Activated CD4-positive, alpha-beta T cell treated with anti-CD3 and anti-CD28 coated beads for 36 hours (primary cell): ENCODE data around the gene COX17. TPM values are rescaled to one million over a fixed set of nuclear protein-coding genes. Genes with fewer than 3 reads are reported as not detected.

ENCODE experiments used
- ATAC-seq: fragments of 200-7000 bp; cut with Tn5 transposase; one replicate; pipeline ENCODE4 v1.10.0; 2021; ENCODE audit warnings: mild to moderate bottlenecking, moderate library complexity
- CTCF ChIA-PET: fragments of 350-600 bp; sonication (Branson Sonifier 250); formaldehyde crosslinking; loops from one replicate; lab custom pipeline; 2021; ENCODE audit warnings: antibody characterized with exemption; lab: Charles Lee
- POLR2A ChIA-PET: fragments of 350-600 bp; sonication (Branson Sonifier 250); formaldehyde crosslinking; loops from one replicate; lab custom pipeline; 2021; ENCODE audit warnings: antibody characterized with exemption, inconsistent platforms; lab: Charles Lee
- DNase-seq: peaks from one replicate; pipeline ENCODE4 v3.0.0-alpha.2; 2020
- H3K27ac Mint-ChIP-seq: one replicate; pipeline ENCODE4 v1.8.0; 2021; ENCODE audit warnings: mixed read lengths
- H3K27me3 Mint-ChIP-seq: one replicate; pipeline ENCODE4 v1.8.0; 2021; ENCODE audit warnings: mixed read lengths
- H3K36me3 Mint-ChIP-seq: one replicate; pipeline ENCODE4 v1.8.0; 2021; ENCODE audit warnings: low read depth, mixed read lengths
- H3K4me1 Mint-ChIP-seq: one replicate; pipeline ENCODE4 v1.8.0; 2021; ENCODE audit warnings: mixed read lengths
- H3K4me3 Mint-ChIP-seq: one replicate; pipeline ENCODE4 v1.8.0; 2021; ENCODE audit warnings: mild to moderate bottlenecking, moderate library complexity, mixed read lengths
- H3K9me3 Mint-ChIP-seq: one replicate; pipeline ENCODE4 v1.8.0; 2021; ENCODE audit warnings: low read depth, mixed read lengths
- intact Hi-C, 2 experiments: fragments of 100-400 bp; cut with DNase I in 1 of 2; cut with micrococcal nuclease in 1 of 2; formaldehyde crosslinking; loops; one replicate each; pipeline versions ENCODE4 v1.14.2 to v1.15.1; 2022 to 2024; cut with DNase I, micrococcal nuclease
- total RNA-seq, 2 experiments: library from RNA; stranded (reverse); gene quantifications; one replicate each; pipeline ENCODE4 v1.2.3, GENCODE V29; 2021

COX17 gene
- total RNA-seq, 2 experiments from 2014 or later: 69.5 to 82.8 TPM

GRCh38 chr3:119644481-119644880 lies 32.7 kb downstream of the COX17 start:
- no peak for ATAC-seq
- DNase-seq: no peak
- POLR2A ChIA-PET: no interaction called here
- intact Hi-C loops: no loop called here
- Mint-ChIP-seq H3K27ac (no peak overlapping the region), H3K4me1 (peaks cover 30% of the 10 kb centered on the region), H3K27me3 (no peaks in the 10 kb centered on the region), H3K36me3 (peaks cover 25% of the 10 kb centered on the region), H3K9me3 (peaks cover 7% of the 10 kb centered on the region), H3K4me3 (no peak overlapping the region)
- CTCF ChIA-PET: no interaction called here

GRCh38 chr3:119643528-119643927 lies 33.7 kb downstream of the COX17 start:
- Mint-ChIP-seq H3K36me3 (peaks cover 28% of the 10 kb centered on the region), H3K27ac (no peak overlapping the region), H3K4me3 (no peak overlapping the region), H3K27me3 (no peaks in the 10 kb centered on the region), H3K9me3 (peaks cover 7% of the 10 kb centered on the region), H3K4me1 (peaks cover 39% of the 10 kb centered on the region)
- ChIA-PET POLR2A (no interaction called here), CTCF (no interaction called here)
- no peak for ATAC-seq
- no peak for DNase-seq
- intact Hi-C loops: no loop called here

GRCh38 chr3:119642746-119643473 lies 34.3 kb downstream of the COX17 start:
- peak; percentile 28 for ATAC-seq
- H3K27me3 Mint-ChIP-seq: no peaks in the 10 kb centered on the region
- intact Hi-C loops: no loop called here
- peaks cover 7% of the 10 kb centered on the region for H3K9me3 Mint-ChIP-seq
- peaks cover 46% of the 10 kb centered on the region for H3K4me1 Mint-ChIP-seq
- ChIA-PET POLR2A (no interaction called here), CTCF (no interaction called here)
- no peak overlapping the region for H3K27ac Mint-ChIP-seq
- peak; percentile 30 for DNase-seq
- peaks cover 27% of the 10 kb centered on the region for H3K36me3 Mint-ChIP-seq
- no peak overlapping the region for H3K4me3 Mint-ChIP-seq

GRCh38 chr3:119641416-119641815 lies 35.8 kb downstream of the COX17 start:
- no peak overlapping the region for H3K27ac Mint-ChIP-seq
- CTCF ChIA-PET: no interaction called here
- H3K4me1 Mint-ChIP-seq: peaks cover 50% of the 10 kb centered on the region
- no peak overlapping the region for H3K4me3 Mint-ChIP-seq
- intact Hi-C loops: no loop called here
- H3K9me3 Mint-ChIP-seq: peaks cover 7% of the 10 kb centered on the region
- H3K27me3 Mint-ChIP-seq: no peaks in the 10 kb centered on the region
- POLR2A ChIA-PET: no interaction called here
- ATAC-seq (no peak), DNase-seq (no peak)
- peaks cover 23% of the 10 kb centered on the region for H3K36me3 Mint-ChIP-seq

- Mint-ChIP-seq H3K27me3 (no peaks in the 10 kb centered on the region), H3K36me3 (peaks cover 23% of the 10 kb centered on the region), H3K9me3 (peaks cover 7% of the 10 kb centered on the region), H3K27ac (peak overlapping the region; percentile 92), H3K4me3 (no peak overlapping the region), H3K4me1 (peaks cover 50% of the 10 kb centered on the region)
- POLR2A ChIA-PET: no interaction called here
- ATAC-seq: peak; percentile 37
- CTCF ChIA-PET: no interaction called here
- intact Hi-C loops: loop anchor here (1.0 to 2.0 kb wide), 8 partner anchors 38 to 709 kb away; partner anchors contain the start of genes COX17 (in 2 of the 2), TMEM39A (in 2 of the 2), ARHGAP31 (in 1 of the 2) and GSK3B (in 1 of the 2)
- peak; percentile 38 for DNase-seq
These were observed 37.5 kb downstream of the COX17 start for GRCh38 chr3:119639494-119640350.

GRCh38 chr3:119637679-119638477 lies 39.3 kb downstream of the COX17 start:
- DNase-seq (peak; percentile 14), ATAC-seq (peak; percentile 34)
- peaks cover 23% of the 10 kb centered on the region for H3K36me3 Mint-ChIP-seq
- CTCF ChIA-PET: interaction anchor here (0.8 to 0.9 kb wide), 2 partner anchors 17 to 52 kb away, joined by 3 to 5 read pairs; no protein-coding TSS in a partner anchor
- no peak overlapping the region for H3K4me3 Mint-ChIP-seq
- intact Hi-C loops: loop anchor here (1.0 to 2.0 kb wide), 3 partner anchors 62 to 711 kb away; partner anchors contain the start of genes LRRC58 (in 1 of the 2) and TIMMDC1 (in 1 of the 2)
- H3K4me1 Mint-ChIP-seq: peaks cover 37% of the 10 kb centered on the region
- H3K27ac Mint-ChIP-seq: peak overlapping the region; percentile 92
- peaks cover 7% of the 10 kb centered on the region for H3K9me3 Mint-ChIP-seq
- H3K27me3 Mint-ChIP-seq: no peaks in the 10 kb centered on the region
- POLR2A ChIA-PET: interaction anchor here (0.5 to 0.8 kb wide), 2 partner anchors 64 to 421 kb away, joined by 3 read pairs; no protein-coding TSS in a partner anchor

- ChIA-PET CTCF (interaction anchor here (0.9 to 1.6 kb wide), 3 partner anchors 16 to 55 kb away, joined by 3 to 4 read pairs (median 3); no protein-coding TSS in a partner anchor), POLR2A (interaction anchor here (0.8 kb wide), 1 partner anchor 65 kb away, joined by 3 read pairs; no protein-coding TSS in a partner anchor)
- intact Hi-C loops: no loop called here
- Mint-ChIP-seq H3K36me3 (peaks cover 18% of the 10 kb centered on the region), H3K27me3 (no peaks in the 10 kb centered on the region), H3K9me3 (peaks cover 7% of the 10 kb centered on the region), H3K4me3 (no peak overlapping the region), H3K27ac (no peak overlapping the region), H3K4me1 (peaks cover 29% of the 10 kb centered on the region)
- ATAC-seq (no peak), DNase-seq (no peak)
These were observed 40.2 kb downstream of the COX17 start for GRCh38 chr3:119636891-119637611.

GRCh38 chr3:119636249-119636648 lies 41.0 kb downstream of the COX17 start:
- CTCF ChIA-PET: interaction anchor here (0.9 to 1.6 kb wide), 2 partner anchors 54 kb away, joined by 3 to 4 read pairs; no protein-coding TSS in a partner anchor
- Mint-ChIP-seq H3K4me1 (peaks cover 29% of the 10 kb centered on the region), H3K27ac (no peak overlapping the region), H3K4me3 (no peak overlapping the region), H3K9me3 (peaks cover 4% of the 10 kb centered on the region), H3K27me3 (no peaks in the 10 kb centered on the region), H3K36me3 (peaks cover 15% of the 10 kb centered on the region)
- intact Hi-C loops: no loop called here
- POLR2A ChIA-PET: no interaction called here
- ATAC-seq: no peak
- no peak for DNase-seq

- Mint-ChIP-seq H3K36me3 (peaks cover 13% of the 10 kb centered on the region), H3K9me3 (peaks cover 3% of the 10 kb centered on the region), H3K4me3 (no peak overlapping the region), H3K27ac (no peak overlapping the region), H3K27me3 (no peaks in the 10 kb centered on the region), H3K4me1 (peaks cover 32% of the 10 kb centered on the region)
- ATAC-seq (no peak), DNase-seq (no peak)
- CTCF ChIA-PET: interaction anchor here (0.9 to 1.6 kb wide), 2 partner anchors 54 to 55 kb away, joined by 3 to 4 read pairs; no protein-coding TSS in a partner anchor
- intact Hi-C loops: no loop called here
- POLR2A ChIA-PET: no interaction called here
These were observed 41.5 kb downstream of the COX17 start for GRCh38 chr3:119635719-119636118.

GRCh38 chr3:119632829-119633228 lies 44.4 kb downstream of the COX17 start:
- CTCF ChIA-PET: no interaction called here
- Mint-ChIP-seq H3K27me3 (peaks cover 8% of the 10 kb centered on the region), H3K27ac (no peak overlapping the region), H3K9me3 (no peaks in the 10 kb centered on the region), H3K4me3 (no peak overlapping the region), H3K4me1 (peaks cover 16% of the 10 kb centered on the region), H3K36me3 (peaks cover 1% of the 10 kb centered on the region)
- POLR2A ChIA-PET: interaction anchor here (0.5 to 0.7 kb wide), 2 partner anchors 42 to 135 kb away, joined by 3 to 4 read pairs; no protein-coding TSS in a partner anchor
- intact Hi-C loops: no loop called here
- no peak for DNase-seq
- ATAC-seq: no peak
